Cardiac muscle cell (in vitro differentiated cells and primary cell): ENCODE measurements around the gene GABRR2. TPM values are rescaled to one million over a fixed set of nuclear protein-coding genes. Genes with fewer than 3 reads are reported as not detected.

ENCODE experiments used
- DNase-seq, 2 donors: peaks; one replicate each; pipeline versions ENCODE4 v3.0.0 to v3.0.0-alpha.2; 2010 to 2017; ENCODE audit warnings: low read depth in 1 of 2, low spot score in 1 of 2
- H3K27ac ChIP-seq: fragments of 200-600 bp; sonication (generic); 2 replicates; pipeline ENCODE4 v1.5.1; 2016
- H3K27me3 ChIP-seq: fragments of 200-600 bp; sonication (generic); 2 replicates; pipeline ENCODE4 v1.6.0; 2016; ENCODE audit warnings: control low read depth
- H3K36me3 ChIP-seq: fragments of 200-600 bp; sonication (generic); 2 replicates; pipeline ENCODE4 v1.5.1; 2016; ENCODE audit warnings: control low read depth
- H3K4me1 ChIP-seq: fragments of 200-600 bp; sonication (generic); 2 replicates; pipeline ENCODE4 v1.8.1; 2017; ENCODE audit warnings: low read depth, mild to moderate bottlenecking, mixed run types
- H3K4me3 ChIP-seq: fragments of 200-600 bp; sonication (generic); 2 replicates; pipeline ENCODE4 v1.5.1; 2016; ENCODE audit warnings: mild to moderate bottlenecking
- H3K9me3 ChIP-seq: fragments of 200-600 bp; sonication (generic); 2 replicates; pipeline ENCODE4 v1.5.1; 2017; ENCODE audit warnings: low read depth, mild to moderate bottlenecking, control low read depth
- polyA plus RNA-seq: library from polyadenylated mRNA; unstranded; fragments of >200 nt; fragmentation: Nextera tagmentation; extraction: Ambion mirVana; gene quantifications from 2 replicates; pipeline ENCODE4 v1.2.1, GENCODE V29; 2016
- total RNA-seq: library from RNA; depleted of rRNA; stranded (reverse); fragments of >200 nt; gene quantifications from 2 replicates; pipeline ENCODE4 v1.2.3, GENCODE V29; 2016
- TF ChIP-seq, protein P1 (sequence below): IDR thresholded peaks from 2 replicates; pipeline ENCODE4 v1.5.1; 2012; ENCODE audit warnings: low read depth, mild to moderate bottlenecking, low read length

GABRR2 gene
- total and polyA plus RNA-seq, 2 experiments from 2014 or later, result 0.50 to 0.83 TPM

DNA sequence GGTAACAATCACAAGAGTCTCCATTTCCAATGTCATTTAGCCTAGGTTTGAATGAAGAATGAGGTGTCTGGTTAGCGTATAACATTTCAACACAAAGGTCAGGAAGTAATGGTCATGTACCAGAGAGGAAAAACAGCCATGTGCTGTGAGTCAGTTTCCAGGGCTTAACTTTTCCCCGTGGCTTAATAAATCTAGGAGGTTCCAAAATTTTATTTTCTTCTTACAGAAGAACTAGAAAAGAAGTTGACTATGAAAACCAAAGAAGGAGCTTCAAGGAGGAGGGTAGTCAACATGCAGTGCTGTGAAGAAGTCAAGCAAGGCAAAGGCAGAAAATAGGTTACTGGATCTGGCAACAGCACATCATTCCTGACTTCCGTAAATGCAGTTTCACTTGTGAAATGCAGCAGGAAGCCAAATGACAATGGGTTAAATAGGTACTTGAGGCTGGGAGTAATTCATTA lies 8.4 kb upstream of the GABRR2 start:
- TF ChIP-seq, protein P1, sequence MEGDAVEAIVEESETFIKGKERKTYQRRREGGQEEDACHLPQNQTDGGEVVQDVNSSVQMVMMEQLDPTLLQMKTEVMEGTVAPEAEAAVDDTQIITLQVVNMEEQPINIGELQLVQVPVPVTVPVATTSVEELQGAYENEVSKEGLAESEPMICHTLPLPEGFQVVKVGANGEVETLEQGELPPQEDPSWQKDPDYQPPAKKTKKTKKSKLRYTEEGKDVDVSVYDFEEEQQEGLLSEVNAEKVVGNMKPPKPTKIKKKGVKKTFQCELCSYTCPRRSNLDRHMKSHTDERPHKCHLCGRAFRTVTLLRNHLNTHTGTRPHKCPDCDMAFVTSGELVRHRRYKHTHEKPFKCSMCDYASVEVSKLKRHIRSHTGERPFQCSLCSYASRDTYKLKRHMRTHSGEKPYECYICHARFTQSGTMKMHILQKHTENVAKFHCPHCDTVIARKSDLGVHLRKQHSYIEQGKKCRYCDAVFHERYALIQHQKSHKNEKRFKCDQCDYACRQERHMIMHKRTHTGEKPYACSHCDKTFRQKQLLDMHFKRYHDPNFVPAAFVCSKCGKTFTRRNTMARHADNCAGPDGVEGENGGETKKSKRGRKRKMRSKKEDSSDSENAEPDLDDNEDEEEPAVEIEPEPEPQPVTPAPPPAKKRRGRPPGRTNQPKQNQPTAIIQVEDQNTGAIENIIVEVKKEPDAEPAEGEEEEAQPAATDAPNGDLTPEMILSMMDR, result no peak
- Histone ChIP-seq H3K9me3 (no peaks in the 10 kb centered on the region), H3K27me3 (no peaks in the 10 kb centered on the region), H3K4me3 (no peak overlapping the region), H3K36me3 (peaks cover 16% of the 10 kb centered on the region), H3K27ac (peak overlapping the region; percentile 65), H3K4me1 (peaks cover 8% of the 10 kb centered on the region)
- DNase-seq, result peak; percentile 31 to 45

DNA sequence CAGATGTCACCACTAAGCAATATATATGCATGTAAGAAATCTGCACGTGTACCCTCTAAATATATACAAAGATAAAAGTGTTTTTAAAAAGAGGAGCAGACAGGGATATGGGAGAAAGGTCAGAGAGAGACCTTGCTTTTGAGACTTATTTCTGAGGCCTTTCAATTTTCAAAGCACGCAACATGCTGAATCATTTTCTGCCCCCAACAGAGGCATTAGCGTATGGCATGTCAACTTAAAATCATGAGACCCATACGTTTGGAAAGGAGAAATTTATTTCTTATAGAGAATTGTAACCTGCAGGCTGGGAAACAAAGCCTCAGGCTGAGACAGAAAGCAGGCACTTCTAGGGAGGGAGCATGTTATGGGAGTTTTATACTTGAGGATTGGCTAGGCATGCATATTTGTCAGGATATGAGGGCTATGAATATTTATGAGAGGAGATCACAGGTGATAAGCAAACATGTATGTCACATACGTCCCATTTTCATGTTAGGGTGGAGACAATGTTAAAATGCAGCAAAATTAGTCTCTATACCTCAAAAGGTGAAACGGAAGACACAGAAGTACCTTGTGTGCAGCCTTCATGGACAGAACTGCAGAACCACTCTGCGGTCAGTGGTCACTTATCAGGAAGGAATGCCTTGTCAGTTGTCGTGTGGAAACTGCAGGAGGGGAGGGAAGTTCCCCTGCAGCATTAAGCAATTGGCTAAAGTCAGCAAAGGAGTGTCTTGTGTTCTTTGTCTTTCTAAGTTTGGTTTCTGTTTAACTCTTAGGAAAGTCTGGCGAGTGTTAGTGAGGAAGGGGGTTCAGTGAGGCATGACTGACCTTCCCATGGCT lies 6.3 kb upstream of the GABRR2 start:
- H3K27me3 ChIP-seq, result no peaks in the 10 kb centered on the region
- TF ChIP-seq, protein P1, result no peak
- no peak overlapping the region for H3K4me3 ChIP-seq
- H3K27ac ChIP-seq, result no peak overlapping the region
- peaks cover 8% of the 10 kb centered on the region for H3K4me1 ChIP-seq
- H3K36me3 ChIP-seq, result no peaks in the 10 kb centered on the region
- peak in 1 of 2 donors; percentile 36 for DNase-seq
- H3K9me3 ChIP-seq, result no peaks in the 10 kb centered on the region

DNA sequence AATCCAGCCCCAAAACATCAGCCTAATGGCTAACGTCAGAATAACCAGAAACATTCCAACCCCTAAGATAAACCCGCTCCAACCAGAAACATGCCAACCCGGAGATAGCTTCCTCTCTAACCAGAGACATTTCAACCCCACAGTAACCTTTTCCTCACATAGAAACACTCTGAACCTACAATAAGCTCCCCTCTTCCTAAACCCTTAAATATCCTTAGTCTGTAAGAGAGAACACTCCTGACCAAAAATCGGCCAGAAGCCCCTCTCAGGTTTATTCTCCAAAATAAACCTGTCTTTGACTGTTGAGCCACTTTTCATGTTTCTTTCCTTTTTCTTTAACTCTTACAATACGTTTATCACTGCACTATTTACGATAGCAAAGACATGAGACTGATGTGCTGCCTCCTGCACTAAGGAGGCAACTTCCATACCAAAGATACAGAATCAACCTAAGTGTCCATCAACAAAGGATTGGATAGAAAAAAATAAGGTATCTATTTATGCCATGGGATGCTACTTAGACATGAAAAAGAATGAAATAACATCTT lies 5.0 kb upstream of the GABRR2 start:
- H3K9me3 ChIP-seq, result no peaks in the 10 kb centered on the region
- H3K4me3 ChIP-seq, result no peak overlapping the region
- H3K36me3 ChIP-seq, result no peaks in the 10 kb centered on the region
- DNase-seq, result no peak
- no peak overlapping the region for H3K27ac ChIP-seq
- no peaks in the 10 kb centered on the region for H3K27me3 ChIP-seq
- peaks cover 8% of the 10 kb centered on the region for H3K4me1 ChIP-seq
- TF ChIP-seq, protein P1, result no peak

DNA sequence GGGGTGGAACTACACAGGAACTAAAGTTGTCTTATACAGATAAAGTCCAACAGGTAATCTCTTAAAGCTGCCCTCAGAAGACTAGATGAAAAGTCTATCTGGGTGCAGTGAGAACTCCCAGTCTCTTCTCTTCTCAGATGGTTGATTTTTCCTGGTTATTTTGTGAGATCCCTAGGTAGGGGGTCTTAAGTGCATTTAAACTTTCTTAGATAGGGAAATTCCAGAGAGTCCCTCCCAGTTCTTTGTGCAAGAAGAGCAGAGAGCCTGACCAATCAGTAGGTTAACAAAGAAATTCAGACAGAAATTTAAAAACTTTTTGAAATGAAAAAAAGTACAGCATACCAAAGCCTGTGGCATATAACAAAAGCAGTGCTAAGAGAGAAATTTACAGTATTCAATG lies 2.0 kb upstream of the GABRR2 start:
- Histone ChIP-seq H3K27me3 (no peaks in the 10 kb centered on the region), H3K4me3 (no peak overlapping the region), H3K9me3 (no peaks in the 10 kb centered on the region), H3K27ac (no peak overlapping the region), H3K36me3 (no peaks in the 10 kb centered on the region), H3K4me1 (no peaks in the 10 kb centered on the region)
- DNase-seq, result no peak
- TF ChIP-seq, protein P1, result no peak

DNA sequence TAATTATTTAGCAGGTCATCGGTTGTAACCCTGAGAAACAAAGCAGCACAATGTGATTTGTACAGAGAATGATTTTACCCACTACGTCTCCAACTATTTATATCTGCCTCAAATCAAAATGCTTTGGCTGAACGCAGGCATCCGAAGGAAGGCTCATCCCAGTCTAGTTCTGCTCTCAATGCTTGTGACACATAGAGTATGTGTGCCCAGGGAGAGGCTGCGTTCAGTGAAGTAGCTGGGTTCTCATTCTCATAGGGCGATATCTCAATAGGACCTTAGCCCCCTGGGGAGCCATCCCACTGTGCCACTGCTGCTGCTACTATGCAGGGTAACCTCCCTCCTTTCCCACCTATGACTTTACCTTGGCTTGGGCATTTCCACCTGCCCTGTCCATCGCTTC lies 407 bp downstream of the GABRR2 start:
- H3K27ac ChIP-seq, result no peak overlapping the region
- no peak overlapping the region for H3K4me3 ChIP-seq
- TF ChIP-seq, protein P1, result no peak
- no peaks in the 10 kb centered on the region for H3K27me3 ChIP-seq
- no peak for DNase-seq
- H3K36me3 ChIP-seq, result no peaks in the 10 kb centered on the region
- H3K9me3 ChIP-seq, result no peaks in the 10 kb centered on the region
- no peaks in the 10 kb centered on the region for H3K4me1 ChIP-seq
